PC-9 (cell line): Measurements from ENCODE around the gene GPR45.
"Not testable (repeated sequence)": the region's sequence is repeated elsewhere in the genome, so short reads cannot be mapped to it uniquely, and the experiment has no call there.

Experiments used
- CTCF ChIP-seq: fragments of 200-600 bp; sonication (generic); conservative IDR thresholded peaks from 2 replicates; pipeline ENCODE4 v1.6.1; 2017; ENCODE audit warnings: mixed run types, antibody characterized with exemption, mild to moderate bottlenecking, moderate library complexity
- EZH2 ChIP-seq: fragments of 200-600 bp; sonication (generic); IDR thresholded peaks from 2 replicates; pipeline ENCODE4 v1.8.0; 2017; ENCODE audit warnings: antibody characterized with exemption, low read depth

GRCh38 chr2:105251016-105251648 lies 9.6 kb downstream of the GPR45 start:
- not testable (repeated sequence) for TF ChIP-seq CTCF, EZH2
